GM10266 (cell line): ENCODE results near the gene TMPRSS11D.

ENCODE experiments used
- DNase-seq: peaks from one replicate; pipeline ENCODE4 v3.0.0; 2012; ENCODE audit errors: extremely low spot score
- TF ChIP-seq, protein P1 (sequence below): IDR thresholded peaks from 2 replicates; pipeline ENCODE4 v1.5.1; 2012; ENCODE audit warnings: mild to moderate bottlenecking, low read depth; ENCODE audit not compliant: control insufficient read depth, insufficient read depth; ENCODE audit errors: missing control alignments

Gene TMPRSS11D

DNA sequence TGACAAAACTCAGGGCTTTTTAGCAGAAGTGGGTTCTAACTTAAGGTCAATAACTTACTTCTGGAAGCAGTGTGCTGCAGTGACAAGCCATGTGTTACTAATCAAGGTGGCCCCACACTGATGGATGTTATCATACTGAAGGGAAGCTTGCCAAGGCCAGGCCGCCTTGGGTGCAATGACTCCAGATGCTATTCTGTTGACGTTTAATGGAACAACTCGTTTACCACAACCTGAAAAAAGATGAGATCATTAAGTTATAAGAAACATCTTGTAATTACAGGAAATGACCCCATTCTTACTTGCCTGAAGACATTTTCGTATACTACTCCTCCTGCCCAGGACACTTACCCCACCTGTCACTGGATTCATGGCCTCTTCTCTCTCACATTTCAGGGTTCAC lies 38.9 kb upstream of the TMPRSS11D start:
- DNase-seq = no peak
- TF ChIP-seq, protein P1, sequence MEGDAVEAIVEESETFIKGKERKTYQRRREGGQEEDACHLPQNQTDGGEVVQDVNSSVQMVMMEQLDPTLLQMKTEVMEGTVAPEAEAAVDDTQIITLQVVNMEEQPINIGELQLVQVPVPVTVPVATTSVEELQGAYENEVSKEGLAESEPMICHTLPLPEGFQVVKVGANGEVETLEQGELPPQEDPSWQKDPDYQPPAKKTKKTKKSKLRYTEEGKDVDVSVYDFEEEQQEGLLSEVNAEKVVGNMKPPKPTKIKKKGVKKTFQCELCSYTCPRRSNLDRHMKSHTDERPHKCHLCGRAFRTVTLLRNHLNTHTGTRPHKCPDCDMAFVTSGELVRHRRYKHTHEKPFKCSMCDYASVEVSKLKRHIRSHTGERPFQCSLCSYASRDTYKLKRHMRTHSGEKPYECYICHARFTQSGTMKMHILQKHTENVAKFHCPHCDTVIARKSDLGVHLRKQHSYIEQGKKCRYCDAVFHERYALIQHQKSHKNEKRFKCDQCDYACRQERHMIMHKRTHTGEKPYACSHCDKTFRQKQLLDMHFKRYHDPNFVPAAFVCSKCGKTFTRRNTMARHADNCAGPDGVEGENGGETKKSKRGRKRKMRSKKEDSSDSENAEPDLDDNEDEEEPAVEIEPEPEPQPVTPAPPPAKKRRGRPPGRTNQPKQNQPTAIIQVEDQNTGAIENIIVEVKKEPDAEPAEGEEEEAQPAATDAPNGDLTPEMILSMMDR = no peak

- DNase-seq = no peak
- TF ChIP-seq, protein P1 = peak; percentile 14
Observed at GRCh38 chr4:67918428-67918827, 34.6 kb upstream of the TMPRSS11D start.

DNA sequence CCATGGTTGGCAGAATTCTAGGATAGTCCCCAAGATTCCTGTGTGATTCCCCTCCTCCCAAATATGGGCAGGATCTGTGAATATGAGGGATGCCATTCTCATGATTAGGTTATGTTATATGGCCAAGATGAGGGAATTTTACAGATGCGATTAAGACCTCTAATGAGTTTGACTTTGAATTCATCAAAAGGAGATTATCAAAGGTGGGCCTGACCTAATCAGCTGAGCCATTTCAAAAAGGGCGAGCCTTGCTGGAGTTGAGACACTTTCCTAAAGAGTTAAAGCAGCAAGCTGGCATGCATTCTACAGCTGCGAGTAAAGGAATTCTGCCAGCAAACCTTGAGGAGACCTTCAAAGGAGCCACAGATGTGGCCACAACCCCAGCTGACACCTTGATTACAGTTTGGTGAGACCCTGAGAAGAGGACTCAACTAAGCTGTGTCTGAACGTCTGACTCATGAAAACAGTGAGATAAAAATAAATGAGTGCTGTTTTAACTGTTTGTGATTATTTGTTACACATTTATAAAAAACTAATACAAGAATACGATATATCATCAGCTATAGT lies 31.7 kb upstream of the TMPRSS11D start:
- TF ChIP-seq, protein P1 = no peak
- DNase-seq = no peak

DNA sequence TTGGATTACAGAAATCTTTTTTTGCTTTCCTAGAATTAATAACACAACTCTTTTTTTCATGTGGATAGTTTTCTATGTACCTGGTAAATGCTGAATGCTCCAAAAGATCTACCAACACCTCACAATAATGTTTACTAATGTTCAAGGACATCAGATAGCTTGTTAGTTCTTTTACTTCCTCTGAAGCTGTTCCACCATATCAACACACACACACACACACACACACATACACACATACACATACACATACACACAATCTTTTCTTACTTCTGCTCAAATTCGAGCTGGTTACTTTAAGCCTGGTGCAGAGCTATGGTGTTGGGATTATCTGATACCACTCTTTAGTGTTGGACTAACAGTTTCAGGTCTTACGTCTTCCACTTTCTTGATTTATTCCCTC lies 28.3 kb upstream of the TMPRSS11D start:
- DNase-seq = no peak
- TF ChIP-seq, protein P1 = no peak

DNA sequence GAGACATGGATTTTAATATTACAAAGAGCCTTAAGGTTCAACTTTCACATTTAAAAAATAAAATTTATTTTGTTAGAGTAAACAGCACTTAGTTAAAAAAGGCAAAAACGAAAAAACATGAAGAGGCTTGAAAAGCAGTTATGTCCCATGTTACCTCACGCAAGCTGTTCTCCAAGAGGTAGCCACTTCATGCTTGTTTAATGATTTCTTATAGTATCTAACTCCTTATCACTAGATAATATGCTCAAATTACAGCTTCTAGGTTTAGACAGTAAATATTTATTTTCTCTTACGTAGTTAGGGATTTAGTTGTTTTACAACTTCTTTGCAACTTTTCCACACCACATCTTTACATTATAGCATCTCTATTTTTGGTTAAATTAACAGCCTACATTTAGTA lies 27.8 kb upstream of the TMPRSS11D start:
- TF ChIP-seq, protein P1 = no peak
- DNase-seq = no peak

GRCh38 chr4:67911141-67911540 lies 27.3 kb upstream of the TMPRSS11D start:
- DNase-seq = no peak
- TF ChIP-seq, protein P1 = no peak

GRCh38 chr4:67910585-67910905 lies 26.7 kb upstream of the TMPRSS11D start:
- DNase-seq = no peak
- TF ChIP-seq, protein P1 = no peak
